GM18511 (cell line): Measurements from ENCODE around the gene TXNDC11.

Source experiments
- ATAC-seq: cut with Tn5 transposase; IDR thresholded peaks from one replicate; pipeline ENCODE4 v1.9.1; 2021; ENCODE audit warnings: mild to moderate bottlenecking, moderate library complexity; ENCODE audit not compliant: unreplicated experiment

TXNDC11 gene

GRCh38 chr16:11677451-11677951, 65.2 kb downstream of the TXNDC11 start:
- no peak for ATAC-seq

- no peak for ATAC-seq
Measured at GRCh38 chr16:11676799-11677198, 65.9 kb downstream of the TXNDC11 start.

- no peak for ATAC-seq
Measured at GRCh38 chr16:11675561-11676511, 66.8 kb downstream of the TXNDC11 start.

GRCh38 chr16:11674818-11675560, 67.7 kb downstream of the TXNDC11 start:
- no peak for ATAC-seq

GRCh38 chr16:11674001-11674817, 68.4 kb downstream of the TXNDC11 start:
- ATAC-seq = no peak

GRCh38 chr16:11673091-11674000, 69.3 kb downstream of the TXNDC11 start:
- ATAC-seq = no peak

- ATAC-seq = no peak
Measured at GRCh38 chr16:11672206-11673090, 70.2 kb downstream of the TXNDC11 start.

GRCh38 chr16:11671676-11672075, 71.0 kb downstream of the TXNDC11 start:
- no peak for ATAC-seq

- ATAC-seq = no peak
Measured at GRCh38 chr16:11671271-11671670, 71.4 kb downstream of the TXNDC11 start.

GRCh38 chr16:11670171-11671131, 72.2 kb downstream of the TXNDC11 start:
- peak; percentile 47 for ATAC-seq

GRCh38 chr16:11669380-11670146, 73.1 kb downstream of the TXNDC11 start:
- no peak for ATAC-seq

GRCh38 chr16:11668623-11669379, 73.9 kb downstream of the TXNDC11 start:
- no peak for ATAC-seq

- ATAC-seq = peak; percentile 64
Measured at GRCh38 chr16:11667824-11668622, 74.6 kb downstream of the TXNDC11 start, which contains the start of gene SNN. TSS of gene SNN (plus strand) at chr16:11668455. CDS start at chr16:11676060, 7,605 bp downstream.

- ATAC-seq = no peak
Measured at GRCh38 chr16:11667221-11667823, 75.3 kb downstream of the TXNDC11 start.
